NCI-H460 (cell line): ENCODE results near the gene C1orf21. TPM values are rescaled to one million over a fixed set of nuclear protein-coding genes. Genes with fewer than 3 reads are reported as not detected.

Source experiments
- DNase-seq: peaks from one replicate; pipeline ENCODE4 v3.0.0-alpha.2; 2016; ENCODE audit warnings: low read depth; ENCODE audit errors: extremely low read depth
- total RNA-seq: library from RNA; depleted of rRNA; stranded (reverse); fragments of >200 nt; shearing (Covaris generic); gene quantifications from 2 replicates; pipeline ENCODE4 v1.2.3, GENCODE V29; 2014

Gene C1orf21
- total RNA-seq, 1 experiment from 2014 or later, result 12.0 TPM

DNA sequence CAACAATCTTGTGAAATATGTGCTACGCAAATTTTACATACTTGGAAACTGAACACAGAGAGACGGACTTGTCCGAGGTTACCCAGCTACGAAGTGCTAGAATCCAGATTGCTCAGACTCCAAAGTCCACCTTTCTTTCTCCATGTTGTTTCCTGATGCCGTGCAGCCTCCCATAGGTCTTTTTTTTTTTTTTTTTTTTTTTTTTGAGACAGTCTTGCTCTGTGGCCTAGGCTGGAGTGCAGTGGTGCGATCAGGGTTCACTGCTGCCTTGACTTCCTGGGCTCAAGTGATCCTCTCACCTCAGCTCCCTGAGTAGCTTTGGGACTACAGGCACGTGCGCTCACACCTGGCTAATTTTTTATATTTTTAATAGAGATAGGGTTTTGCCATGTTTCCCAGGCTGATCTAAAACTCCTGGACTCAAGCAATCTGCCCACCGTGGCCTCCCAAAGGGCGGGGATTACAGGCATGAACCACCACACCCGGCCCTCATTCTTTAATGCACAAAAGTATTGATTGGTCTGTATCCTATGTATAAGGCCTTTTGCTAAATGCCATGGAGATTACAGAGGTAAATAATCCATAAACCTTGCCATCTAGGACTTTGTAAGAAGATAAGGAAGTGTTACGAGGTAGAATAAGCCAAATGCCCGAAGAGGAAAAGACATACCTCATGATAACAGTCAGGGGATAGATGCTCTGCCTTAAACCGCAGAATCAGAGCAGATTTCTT is 92.8 kb downstream of the C1orf21 start:
- no peak for DNase-seq

DNA sequence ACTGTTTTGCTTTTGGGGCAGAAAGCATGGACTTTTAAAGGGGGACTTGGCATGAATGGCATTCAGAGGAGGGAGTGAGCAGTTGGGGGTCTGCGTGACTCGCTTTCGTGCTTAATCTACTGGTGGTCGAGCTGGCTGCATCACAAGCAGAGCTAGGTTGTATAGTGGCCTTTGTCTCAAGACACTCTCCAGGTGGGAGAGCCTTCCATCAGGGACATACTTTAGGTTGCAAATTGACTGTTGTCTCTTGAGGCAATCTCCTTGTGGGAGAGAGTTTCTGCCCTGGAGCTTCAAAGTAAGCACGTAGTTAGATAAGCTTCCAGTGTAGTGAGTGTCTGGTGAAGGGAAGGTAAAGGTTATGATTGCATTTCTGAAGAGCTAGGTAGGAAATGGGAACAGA is 93.9 kb downstream of the C1orf21 start:
- no peak for DNase-seq

DNA sequence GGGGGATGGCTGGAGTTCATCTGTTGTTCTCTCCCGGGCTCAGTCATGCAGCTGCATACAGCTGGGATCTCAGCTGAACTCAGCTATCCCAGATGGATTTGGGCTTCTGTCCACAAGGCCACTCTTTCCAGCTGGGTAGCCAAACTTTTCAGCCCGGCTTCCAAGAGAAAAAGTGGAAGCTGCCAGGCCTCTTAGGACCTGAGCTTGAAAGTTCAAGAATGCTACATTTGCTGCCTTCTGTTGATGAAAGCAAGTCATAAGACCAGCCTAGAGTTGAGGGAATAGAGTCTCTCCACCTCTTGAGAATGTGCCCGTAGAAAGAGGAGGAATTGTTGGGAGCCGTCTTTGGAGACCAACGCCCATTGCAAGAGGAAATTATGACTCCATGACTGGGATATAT is 95.3 kb downstream of the C1orf21 start:
- no peak for DNase-seq

DNA sequence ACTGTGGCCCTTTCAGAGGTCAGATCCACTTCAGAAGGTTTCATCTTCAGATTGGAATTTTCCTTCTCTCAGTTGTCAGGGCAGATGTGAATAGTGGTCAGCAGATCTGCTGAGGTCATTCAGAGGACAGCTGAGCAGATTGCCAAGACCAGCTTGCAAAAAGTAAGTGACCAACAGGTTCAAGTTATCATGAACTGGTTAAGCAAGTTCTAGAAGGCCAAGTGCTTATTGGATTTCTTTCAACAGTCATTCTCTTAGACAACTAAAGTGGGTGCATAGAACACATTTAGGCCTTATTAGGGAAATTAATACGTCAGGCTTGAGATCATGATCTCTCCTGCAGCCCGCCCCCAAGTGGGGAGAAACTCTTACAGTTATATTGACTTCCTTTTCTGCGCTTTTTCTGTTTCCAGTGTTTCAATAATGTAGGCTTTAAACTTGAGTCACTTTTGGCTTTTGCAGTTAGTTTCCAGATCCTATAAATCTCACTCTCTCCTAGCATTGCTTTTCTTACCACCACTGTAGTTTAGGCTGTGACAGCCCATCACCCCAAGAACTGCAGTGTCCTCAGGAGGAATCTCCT is 96.4 kb downstream of the C1orf21 start:
- DNase-seq, result no peak

DNA sequence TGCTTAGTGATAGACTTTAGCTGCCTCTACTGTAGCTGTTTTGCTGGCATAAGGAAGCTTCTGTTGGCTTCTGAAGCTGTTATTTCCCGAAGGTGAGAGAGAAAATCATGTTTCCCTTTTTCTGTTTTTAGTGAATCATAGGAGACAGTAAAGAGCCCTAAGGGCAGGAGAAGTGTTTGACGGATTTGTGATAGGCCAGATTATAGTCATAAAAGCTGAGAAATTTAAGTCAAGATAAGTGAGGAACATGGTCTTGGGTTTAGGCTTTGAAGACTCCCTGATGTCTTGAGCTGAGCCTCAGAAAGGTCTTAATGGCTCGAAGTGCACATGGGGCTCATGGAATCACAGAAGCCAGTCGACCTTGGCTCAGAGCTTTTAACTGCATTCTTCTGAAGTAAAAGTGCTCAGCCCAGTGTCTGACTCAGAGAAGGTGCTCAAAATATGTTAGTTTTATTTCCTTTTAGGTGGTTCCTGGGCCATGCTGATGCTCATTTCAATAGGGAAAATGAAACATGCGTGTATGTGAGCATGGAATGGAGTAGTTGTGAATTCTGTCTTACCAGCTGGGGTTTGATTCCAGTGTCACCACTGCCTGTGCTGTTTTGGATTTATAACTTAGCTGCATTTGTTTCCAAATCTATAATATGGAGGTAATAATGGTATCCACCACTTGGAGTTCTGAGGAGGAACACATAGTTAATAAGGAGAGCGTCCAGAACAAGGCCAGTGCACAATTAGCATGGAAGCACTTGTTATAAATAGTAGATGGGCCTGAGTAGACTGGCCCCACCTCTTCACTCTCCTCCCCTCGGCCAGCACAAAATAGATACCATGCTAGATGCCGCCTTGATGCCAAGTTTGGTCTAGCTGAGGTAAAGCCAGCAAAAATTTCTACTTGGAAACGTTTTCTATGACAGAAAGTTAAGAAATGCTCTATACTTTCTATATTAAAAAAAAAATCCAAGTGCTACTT is 99.2 kb downstream of the C1orf21 start:
- DNase-seq, result no peak

DNA sequence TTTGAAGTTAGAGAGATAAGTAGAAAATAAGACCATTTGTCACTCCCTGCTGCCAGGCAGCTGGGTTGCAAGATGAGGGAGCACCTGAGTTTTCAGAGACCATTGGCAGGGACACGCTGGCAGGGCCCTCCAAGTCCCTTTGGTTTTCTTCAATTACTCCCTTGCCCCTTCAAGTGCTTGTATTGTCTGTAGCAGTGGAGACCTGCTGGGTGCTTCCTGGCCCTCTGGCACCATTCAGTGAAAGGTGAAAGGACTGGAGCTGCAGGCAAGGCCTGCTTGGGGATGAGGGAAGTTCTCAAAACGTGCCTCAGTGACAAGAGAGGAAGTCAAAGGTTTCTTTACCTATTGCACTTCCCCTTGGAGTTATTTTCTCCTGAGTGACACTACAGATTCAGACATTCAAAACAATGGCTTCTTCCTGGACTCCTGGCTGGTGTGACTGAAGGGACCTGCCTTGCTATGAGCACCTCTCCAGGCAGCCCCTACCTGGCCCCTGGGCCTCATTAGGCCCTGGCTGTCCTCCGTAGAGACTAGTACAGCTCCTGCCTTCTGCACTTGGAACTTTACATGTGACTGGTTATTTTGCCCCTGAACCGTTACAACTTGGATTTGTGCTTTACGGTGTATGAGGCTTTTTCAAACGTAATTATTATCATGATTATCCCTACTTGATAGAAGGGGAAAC is 100.1 kb downstream of the C1orf21 start:
- no peak for DNase-seq

DNA sequence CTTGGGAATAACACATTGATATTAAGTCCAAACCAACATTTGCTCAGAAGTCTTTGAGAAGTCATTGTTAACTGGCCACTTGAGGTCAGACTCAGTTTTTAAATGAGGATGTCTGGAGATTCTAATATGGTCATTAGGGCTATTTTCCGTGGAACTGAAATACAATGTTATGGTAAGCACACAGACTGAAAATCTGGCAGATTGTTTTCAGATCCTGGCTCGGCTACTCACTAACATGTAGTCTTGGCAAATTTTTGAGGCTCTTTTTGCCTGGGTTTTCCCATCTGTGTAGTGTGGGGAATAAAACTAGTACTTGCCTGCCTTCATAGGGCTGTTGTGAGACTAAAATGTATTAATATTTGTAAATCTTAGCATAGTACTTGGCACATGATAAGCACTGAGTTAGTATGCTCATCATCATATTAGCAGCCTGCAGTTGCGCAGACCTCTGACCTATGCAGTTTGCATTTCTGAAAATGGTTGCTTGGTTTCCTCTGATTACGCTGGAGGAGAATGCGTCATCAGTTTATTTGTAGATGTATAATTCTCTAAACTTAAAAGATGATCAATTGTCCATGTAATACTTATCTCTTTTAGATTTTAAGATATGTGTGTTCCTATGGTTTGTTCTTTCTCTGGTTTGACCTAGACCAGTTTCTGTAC is 100.8 kb downstream of the C1orf21 start:
- no peak for DNase-seq

DNA sequence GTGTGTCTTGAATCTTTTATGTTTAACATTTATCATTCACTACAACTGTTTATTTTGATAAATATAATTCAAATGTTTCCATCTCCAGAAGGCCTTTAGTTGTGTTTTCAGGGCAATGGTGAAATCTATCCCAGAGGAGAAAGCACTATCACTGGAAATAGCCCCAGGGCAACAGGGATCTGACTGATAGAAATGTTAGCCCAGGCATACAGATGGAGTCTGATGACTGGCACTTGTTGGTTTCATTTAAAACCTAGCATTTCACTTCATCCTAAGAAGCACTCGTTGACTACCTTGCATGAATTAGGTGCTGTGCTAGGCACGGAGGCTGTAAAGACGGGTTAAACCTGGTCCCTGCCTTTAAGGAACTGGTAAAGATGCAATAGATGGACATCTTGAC is 103.1 kb downstream of the C1orf21 start:
- DNase-seq, result no peak

DNA sequence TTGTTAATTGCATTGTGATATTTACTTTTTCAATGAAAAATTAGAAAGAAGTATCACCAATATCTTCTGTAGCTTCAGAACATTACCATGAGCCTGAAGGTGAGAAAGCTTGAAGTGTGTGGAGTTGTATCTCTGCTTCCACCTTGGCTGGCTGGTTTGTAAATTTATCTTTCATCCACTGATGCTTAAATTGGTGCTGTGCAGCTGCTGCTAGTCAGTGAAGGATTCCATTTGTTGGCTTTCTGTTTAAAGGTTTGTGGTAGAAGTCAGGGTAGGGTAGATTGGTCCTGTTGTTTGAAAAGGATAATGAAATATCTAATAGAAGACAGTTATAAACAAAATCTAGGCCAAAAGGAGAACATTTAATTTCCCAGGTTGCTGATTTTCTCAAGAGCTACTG is 105.7 kb downstream of the C1orf21 start:
- no peak for DNase-seq

DNA sequence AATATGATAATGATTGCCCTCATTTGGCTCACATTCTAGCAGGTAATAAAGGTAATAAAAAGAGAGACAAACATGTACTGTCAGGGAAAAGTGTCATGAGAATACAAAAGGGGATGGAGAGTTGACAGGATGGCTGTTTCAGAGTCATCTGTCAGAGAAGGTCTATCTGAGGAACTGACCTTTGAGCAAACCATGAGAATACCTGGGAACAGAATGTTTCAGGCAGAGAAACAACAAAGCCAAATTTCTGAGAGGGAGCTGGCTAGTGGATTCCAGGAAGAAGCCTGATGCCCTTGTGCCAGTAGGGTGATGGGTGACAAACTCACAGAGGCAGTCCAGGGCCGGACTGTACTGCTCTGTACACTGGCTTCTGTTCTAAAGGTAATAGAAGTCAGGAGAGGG is 107.2 kb downstream of the C1orf21 start:
- no peak for DNase-seq

DNA sequence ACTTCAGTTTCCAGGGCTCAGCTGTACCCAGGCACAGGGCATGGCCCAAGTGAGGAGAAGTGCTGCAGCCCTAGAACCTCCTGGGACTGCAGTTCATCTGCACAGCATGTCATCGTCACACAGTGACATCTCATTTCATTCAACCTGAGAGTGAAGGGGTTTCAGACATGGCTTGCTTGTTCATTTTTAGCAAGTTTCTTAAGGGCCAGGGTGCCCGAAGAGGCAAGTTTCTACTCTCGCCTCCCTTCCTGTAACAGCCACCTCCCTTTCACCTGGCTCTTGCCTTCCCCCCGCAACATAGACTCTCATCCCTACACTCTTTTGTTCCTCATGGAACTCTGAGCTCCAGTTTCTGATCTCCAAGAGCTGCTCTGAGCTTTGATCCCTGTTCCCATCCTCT is 108.1 kb downstream of the C1orf21 start:
- DNase-seq, result no peak

DNA sequence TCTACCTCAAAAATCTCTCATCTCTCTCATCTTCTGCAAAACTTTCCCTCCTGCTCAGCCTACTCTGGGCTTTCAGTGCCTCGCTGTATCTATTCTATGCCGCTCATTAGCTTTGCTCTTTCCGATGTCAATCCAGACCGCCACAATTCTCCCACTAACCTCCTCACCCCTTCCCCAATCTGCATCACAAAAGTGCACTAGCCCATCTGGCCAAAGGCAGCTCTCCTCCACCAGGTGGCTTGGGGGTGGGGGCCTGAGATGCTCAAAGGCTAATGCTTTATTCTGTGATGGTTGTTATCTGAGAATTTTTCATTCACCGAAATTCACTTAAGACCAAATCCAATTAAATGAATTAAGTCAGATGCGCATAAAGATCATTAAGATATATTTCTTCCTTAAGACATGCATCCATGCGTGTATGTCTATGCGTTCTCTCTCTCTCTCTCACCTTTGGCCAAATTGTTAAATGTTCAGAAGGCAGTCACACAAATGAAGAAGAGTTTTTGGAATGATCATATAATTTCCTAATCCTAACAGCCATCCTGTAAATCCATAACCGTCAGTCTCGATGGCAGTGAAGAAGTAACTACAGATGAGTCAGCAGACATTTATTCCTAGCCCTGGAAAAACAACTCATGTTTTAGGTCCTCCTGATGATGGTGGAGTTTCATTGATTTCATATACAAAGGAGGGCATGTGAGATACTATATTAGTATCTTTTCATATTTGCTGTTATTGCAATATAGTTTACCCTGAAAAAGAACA is 111.3 kb downstream of the C1orf21 start:
- no peak for DNase-seq

DNA sequence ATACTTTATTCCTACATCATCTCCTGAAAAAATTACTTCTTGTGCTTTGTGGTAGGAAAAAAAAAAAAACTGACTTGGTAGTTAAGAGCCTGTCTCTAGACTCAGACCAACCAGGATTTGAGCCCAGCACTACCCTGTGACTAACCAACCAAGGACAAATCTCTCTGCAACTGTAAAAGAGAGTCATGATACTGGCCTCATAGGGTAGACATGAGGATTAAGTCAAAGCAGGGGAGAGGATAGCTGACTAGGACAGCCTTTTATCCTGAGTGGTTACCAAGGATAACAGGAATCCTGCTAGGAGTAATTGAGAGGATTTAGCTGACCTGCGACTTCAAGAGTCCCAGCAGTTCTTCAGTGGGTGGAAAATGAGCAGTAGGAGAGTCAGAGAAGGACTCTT is 112.8 kb downstream of the C1orf21 start:
- no peak for DNase-seq

DNA sequence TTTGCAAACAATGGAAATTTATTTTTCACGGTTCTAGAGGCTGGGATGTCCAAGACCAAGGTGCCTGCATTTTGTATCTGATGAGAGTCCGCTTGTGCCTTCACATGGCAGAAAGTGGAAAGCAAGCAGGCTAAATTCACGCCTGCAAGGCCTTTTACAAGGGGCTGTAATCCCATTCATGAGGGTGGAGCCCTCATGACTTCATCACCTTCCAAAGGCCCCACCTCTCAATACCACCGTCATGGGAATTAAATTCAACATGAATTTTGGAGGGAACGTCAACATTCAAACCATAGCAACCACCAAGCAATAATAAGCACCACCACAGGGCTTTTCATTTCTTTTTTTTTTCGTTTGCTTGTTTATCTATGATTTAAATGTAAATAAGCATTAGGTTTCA is 115.3 kb downstream of the C1orf21 start:
- no peak for DNase-seq

DNA sequence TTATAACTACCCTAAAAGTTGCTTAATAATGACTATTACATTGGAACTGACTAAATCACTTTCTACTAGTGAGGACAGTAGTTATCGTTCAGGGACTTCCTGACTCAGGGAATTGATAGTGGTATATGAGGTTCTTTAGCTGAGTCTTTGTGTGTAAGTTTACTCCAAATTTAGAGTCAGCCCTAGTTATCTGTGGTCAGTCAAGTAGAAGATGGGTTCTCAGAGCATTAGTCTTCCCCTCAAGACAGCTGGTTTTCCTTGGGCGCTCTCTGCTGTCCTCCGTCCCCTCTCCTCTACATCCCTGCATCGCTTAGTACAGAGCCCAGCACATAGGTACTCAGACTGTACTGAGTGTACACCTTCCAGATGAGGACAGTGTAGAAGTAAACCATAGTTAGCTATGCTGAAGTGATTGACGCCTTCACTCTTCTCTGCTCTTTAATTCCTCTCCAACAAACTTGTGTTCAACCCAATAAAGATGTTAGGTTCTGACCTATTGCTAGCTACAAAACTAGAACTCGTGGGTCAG is 116.5 kb downstream of the C1orf21 start:
- no peak for DNase-seq

DNA sequence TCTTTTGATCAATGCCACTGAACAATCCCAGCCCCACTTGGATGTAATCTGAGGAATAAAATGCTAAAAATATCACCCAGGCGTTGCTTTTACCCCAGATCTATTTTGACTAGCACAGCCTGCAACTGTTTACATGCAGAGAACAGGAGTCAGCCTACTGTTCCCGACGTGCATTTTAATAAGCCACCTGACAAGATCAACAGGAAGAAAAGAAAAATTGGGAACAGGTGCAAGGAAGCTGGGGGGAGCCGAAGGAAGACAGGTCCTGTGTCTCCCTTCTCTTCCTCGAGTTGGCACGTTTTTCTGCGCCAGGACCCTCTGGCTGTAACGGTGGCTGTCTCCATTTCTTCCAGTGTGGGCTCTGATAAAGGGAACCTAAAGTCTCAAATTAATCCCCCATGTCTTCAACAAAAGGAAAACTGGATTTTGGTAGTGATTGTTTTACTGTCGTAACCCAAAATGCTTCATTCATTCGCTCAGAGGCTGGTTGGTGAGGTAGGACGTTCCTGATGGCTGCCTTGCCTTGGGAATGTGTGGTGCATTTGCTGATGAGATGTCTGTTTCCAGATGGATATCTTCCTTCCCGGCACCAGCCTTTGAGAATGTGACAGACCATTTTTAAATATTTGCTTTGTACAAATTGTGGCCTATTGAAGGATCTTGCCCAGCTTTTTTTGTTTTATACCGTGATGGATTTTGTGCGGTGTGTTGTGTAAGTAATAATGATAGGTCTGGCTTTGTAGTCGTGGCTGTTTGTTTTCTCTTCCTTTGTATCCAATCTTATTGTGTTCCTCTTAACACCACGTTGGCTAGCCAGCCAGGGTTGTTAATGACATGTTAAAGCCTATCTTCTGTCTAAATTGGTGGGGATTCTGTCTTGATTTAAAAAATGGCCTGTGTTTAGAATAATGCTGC is 117.5 kb downstream of the C1orf21 start:
- no peak for DNase-seq

DNA sequence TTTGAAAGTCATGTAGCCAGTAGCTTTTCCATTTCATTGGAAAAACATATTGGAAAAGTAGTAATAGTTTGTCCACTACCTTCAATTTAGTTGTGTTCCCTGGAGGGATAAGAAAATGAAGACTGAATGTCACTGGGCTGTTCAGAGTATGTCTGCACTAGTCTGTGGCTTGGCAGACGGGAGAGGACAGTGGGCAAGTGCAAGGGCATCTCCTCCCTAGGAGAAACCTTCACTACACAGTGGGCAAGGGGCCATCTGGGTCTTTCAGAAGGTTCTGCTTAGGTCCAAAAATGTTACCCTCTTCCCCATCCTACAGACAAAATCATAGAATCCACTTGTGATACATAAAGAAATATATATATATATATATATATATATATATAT is 118.1 kb downstream of the C1orf21 start:
- DNase-seq, result no peak

DNA sequence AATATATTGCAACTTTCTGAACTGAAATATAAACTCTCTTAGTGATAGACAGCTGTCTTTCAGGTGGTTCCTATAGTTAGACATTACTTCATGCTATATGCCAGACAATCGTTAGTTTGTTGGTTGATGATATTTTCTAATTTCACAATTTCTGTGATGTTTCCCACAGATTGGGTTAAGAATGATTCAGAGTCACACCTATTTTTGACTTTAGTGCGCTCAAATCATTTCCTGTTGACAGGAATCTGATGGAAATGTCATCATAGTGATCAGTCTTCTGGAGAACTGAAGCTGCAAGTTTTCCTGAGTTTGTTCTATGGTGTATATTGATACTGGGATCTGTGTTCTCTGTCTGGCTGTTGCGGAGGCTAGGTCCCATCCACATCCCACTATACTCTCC is 119.7 kb downstream of the C1orf21 start:
- no peak for DNase-seq
